Vagina (tissue), 2 donors: ENCODE data around the gene WDFY1. TPM values are rescaled to one million over a fixed set of nuclear protein-coding genes. Genes with fewer than 3 reads are reported as not detected.

Source experiments
- DNase-seq, 2 donors: peaks; one replicate each; pipeline ENCODE4 v3.0.0-alpha.2; 2017; ENCODE audit errors: extremely low spot score in 2 of 2
- H3K27ac ChIP-seq: fragments of 200-600 bp; sonication (generic); one replicate; pipeline ENCODE4 v1.5.1; 2019
- H3K27me3 ChIP-seq: fragments of 200-600 bp; sonication (generic); one replicate; pipeline ENCODE4 v1.5.1; 2019
- H3K36me3 ChIP-seq, 2 donors: fragments of 200-600 bp; sonication (generic); one replicate each; pipeline ENCODE4 v1.5.1; 2017 to 2019
- H3K4me1 ChIP-seq: fragments of 200-600 bp; sonication (generic); one replicate; pipeline ENCODE4 v1.5.1; 2019
- H3K4me3 ChIP-seq, 2 donors: fragments of 200-600 bp; sonication (generic); 1 replicate in 1 of 2; 2 replicates in 1 of 2; pipeline ENCODE4 v1.5.1; 2016 to 2019
- H3K9me3 ChIP-seq: fragments of 200-600 bp; sonication (generic); one replicate; pipeline ENCODE4 v1.5.1; 2019
- CTCF ChIP-seq, 3 experiments: fragments of 450-650 bp in 2 of 3; fragments of 200-600 bp in 1 of 3; sonication (generic) in 1 of 3; IDR thresholded peaks; one replicate each; pipeline ENCODE4 v1.5.1; 2017 to 2019; ENCODE audit warnings: antibody characterized with exemption in 3 of 3, mild to moderate bottlenecking in 2 of 3, moderate library complexity in 2 of 3
- POLR2A ChIP-seq, 2 donors: fragments of 450-650 bp; IDR thresholded peaks; one replicate each; pipeline ENCODE4 v1.6.1; 2017; ENCODE audit warnings: antibody characterized with exemption in 2 of 2, mild to moderate bottlenecking in 2 of 2, moderate library complexity in 2 of 2
- POLR2AphosphoS5 ChIP-seq, 2 donors: sonication (generic); formaldehyde crosslinking; IDR thresholded peaks; one replicate each; pipeline ENCODE4 v1.9.0; 2017; ENCODE audit warnings: antibody characterized with exemption in 2 of 2, mild to moderate bottlenecking in 2 of 2, low read depth in 1 of 2; ENCODE audit not compliant: insufficient read depth in 1 of 2
- intact Hi-C: fragments of 100-400 bp; cut with DNase I; formaldehyde crosslinking; loops from one replicate; pipeline ENCODE4 v1.15.1; 2023
- total RNA-seq: library from RNA; depleted of rRNA; stranded (reverse); fragments of >200 nt; gene quantifications from one replicate; pipeline ENCODE4 v1.2.3, GENCODE V29; 2016

WDFY1 gene
- total RNA-seq, 1 donor from 2014 or later = 44.2 TPM

GRCh38 chr2:223979730-223980396 lies 34.7 kb upstream of the WDFY1 start:
- Histone ChIP-seq H3K27me3 (no peaks in the 10 kb centered on the region), H3K27ac (no peak overlapping the region), H3K9me3 (no peaks in the 10 kb centered on the region), H3K36me3 (peaks cover 0 to 9% of the 10 kb centered on the region in 2 donors), H3K4me3 (no peak overlapping the region), H3K4me1 (no peaks in the 10 kb centered on the region)
- TF ChIP-seq POLR2A (IDR thresholded peaks at IDR 0.05) (no peak), CTCF (IDR thresholded peaks at IDR 0.05) (no peak), POLR2AphosphoS5 (IDR thresholded peaks at IDR 0.05; ENCODE audit: insufficient read depth in 1 of 2, low read depth in 1 of 2) (no peak)
- no peak for DNase-seq
- intact Hi-C loops = no loop called here

DNA sequence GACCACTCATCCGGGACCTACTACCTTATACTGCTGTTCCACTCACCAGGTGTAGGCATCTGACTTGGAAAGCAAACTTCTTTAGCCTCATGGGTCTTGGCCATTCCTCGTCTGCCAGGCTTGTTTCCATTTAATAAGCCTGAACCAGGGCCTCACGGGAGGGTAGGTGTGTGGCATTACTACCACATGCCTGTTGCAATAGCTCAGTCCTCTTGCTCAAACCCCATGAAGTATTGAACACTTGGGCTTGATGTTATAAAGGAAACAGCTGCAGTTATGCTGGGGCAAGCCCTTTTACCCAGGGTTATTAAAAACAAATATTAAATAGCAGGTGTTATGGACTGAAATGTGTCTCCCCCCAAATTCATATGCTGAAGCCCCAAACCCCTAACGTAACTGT lies 33.3 kb upstream of the WDFY1 start:
- Histone ChIP-seq H3K9me3 (no peaks in the 10 kb centered on the region), H3K27ac (no peak overlapping the region), H3K4me3 (no peak overlapping the region), H3K4me1 (no peaks in the 10 kb centered on the region), H3K27me3 (no peaks in the 10 kb centered on the region), H3K36me3 (peaks cover 0 to 9% of the 10 kb centered on the region in 2 donors)
- TF ChIP-seq POLR2AphosphoS5 (IDR thresholded peaks at IDR 0.05; ENCODE audit: insufficient read depth in 1 of 2, low read depth in 1 of 2) = no peak
- TF ChIP-seq CTCF (IDR thresholded peaks at IDR 0.05) = no peak
- no peak for TF ChIP-seq POLR2A (IDR thresholded peaks at IDR 0.05)
- no peak for DNase-seq
- intact Hi-C loops = no loop called here

GRCh38 chr2:223976635-223977226 lies 31.6 kb upstream of the WDFY1 start:
- DNase-seq = no peak
- H3K9me3 ChIP-seq = no peaks in the 10 kb centered on the region
- H3K27me3 ChIP-seq = no peaks in the 10 kb centered on the region
- intact Hi-C loops = no loop called here
- no peaks in the 10 kb centered on the region for H3K4me1 ChIP-seq
- H3K27ac ChIP-seq = no peak overlapping the region
- TF ChIP-seq POLR2A (IDR thresholded peaks at IDR 0.05) (no peak), CTCF (IDR thresholded peaks at IDR 0.05) (no peak), POLR2AphosphoS5 (IDR thresholded peaks at IDR 0.05; ENCODE audit: insufficient read depth in 1 of 2, low read depth in 1 of 2) (no peak)
- peaks cover 0 to 9% of the 10 kb centered on the region in 2 donors for H3K36me3 ChIP-seq
- H3K4me3 ChIP-seq = no peak overlapping the region

DNA sequence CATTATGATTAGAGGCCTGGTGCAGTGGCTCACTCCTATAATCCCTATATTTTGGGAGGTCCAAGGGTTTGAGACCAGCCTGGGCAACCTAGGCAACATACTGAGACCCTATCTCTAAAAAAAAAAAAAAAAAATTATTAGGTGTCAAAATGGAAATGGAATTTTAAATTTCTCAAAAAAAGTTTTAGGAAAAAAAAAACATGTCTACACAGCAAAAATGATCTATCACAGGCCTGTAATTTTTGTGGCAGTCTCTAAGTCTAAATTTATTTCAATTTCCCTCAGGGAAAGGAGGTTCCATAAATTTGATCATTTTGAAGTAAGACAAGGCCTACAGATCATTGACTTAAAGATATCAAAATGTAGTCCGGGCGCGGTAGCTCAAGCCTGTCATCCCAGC lies 28.5 kb upstream of the WDFY1 start:
- no peak for TF ChIP-seq CTCF (IDR thresholded peaks at IDR 0.05)
- no peak for TF ChIP-seq POLR2AphosphoS5 (IDR thresholded peaks at IDR 0.05; ENCODE audit: insufficient read depth in 1 of 2, low read depth in 1 of 2)
- no peak for TF ChIP-seq POLR2A (IDR thresholded peaks at IDR 0.05)
- H3K4me3 ChIP-seq = no peak overlapping the region
- no peaks in the 10 kb centered on the region for H3K9me3 ChIP-seq
- no peaks in the 10 kb centered on the region for H3K27me3 ChIP-seq
- H3K4me1 ChIP-seq = no peaks in the 10 kb centered on the region
- H3K36me3 ChIP-seq = no peaks in the 10 kb centered on the region
- DNase-seq = no peak
- H3K27ac ChIP-seq = no peak overlapping the region
- intact Hi-C loops = no loop called here

DNA sequence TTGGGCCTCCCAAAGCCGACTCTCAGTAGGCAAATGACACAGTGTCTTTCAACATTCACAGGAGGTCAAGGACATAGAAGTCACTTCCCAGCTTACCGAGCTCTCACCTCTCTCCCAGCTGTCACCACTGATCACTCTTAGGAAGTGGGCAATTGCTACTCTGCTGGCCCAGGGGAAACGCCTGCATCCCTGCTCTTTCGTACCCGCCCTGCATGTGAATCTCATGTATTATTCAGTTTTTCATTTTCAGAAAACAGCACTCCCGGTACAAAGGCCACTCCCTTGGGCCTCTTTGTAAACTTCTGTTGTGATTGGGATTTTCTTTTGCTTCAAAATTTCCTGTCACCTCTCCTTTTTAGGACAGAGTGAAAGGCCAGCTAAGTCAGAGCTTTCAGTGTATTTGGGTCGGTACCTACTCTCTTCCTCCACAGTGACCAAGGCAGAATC lies 27.5 kb upstream of the WDFY1 start:
- H3K4me3 ChIP-seq = no peak overlapping the region
- intact Hi-C loops = no loop called here
- H3K27me3 ChIP-seq = no peaks in the 10 kb centered on the region
- H3K36me3 ChIP-seq = no peaks in the 10 kb centered on the region
- no peak overlapping the region for H3K27ac ChIP-seq
- no peaks in the 10 kb centered on the region for H3K4me1 ChIP-seq
- DNase-seq = no peak
- no peaks in the 10 kb centered on the region for H3K9me3 ChIP-seq
- TF ChIP-seq POLR2AphosphoS5 (IDR thresholded peaks at IDR 0.05; ENCODE audit: insufficient read depth in 1 of 2, low read depth in 1 of 2) (no peak), POLR2A (IDR thresholded peaks at IDR 0.05) (no peak), CTCF (IDR thresholded peaks at IDR 0.05) (no peak)
